CD14-positive monocyte (primary cell): ENCODE measurements around the gene SLC37A4. TPM values are rescaled to one million over a fixed set of nuclear protein-coding genes. Genes with fewer than 3 reads are reported as not detected.

Source experiments
- DNase-seq, 3 donors: peaks; one replicate each; pipeline ENCODE4 v3.0.0-alpha.2; 2011 to 2022
- H2AFZ ChIP-seq: 2 replicates; pipeline ENCODE4 v1.6.0; 2012; ENCODE audit warnings: mild to moderate bottlenecking, low read depth, low read length, inconsistent platforms; ENCODE audit not compliant: insufficient read depth, poor library complexity, severe bottlenecking
- H3K27ac ChIP-seq, 2 donors: 1 replicate in 1 of 2; 2 replicates in 1 of 2; pipeline ENCODE4 v1.5.1; 2012 to 2013; ENCODE audit warnings: low read length in 2 of 2, control low read depth in 1 of 2, inconsistent platforms in 1 of 2, low read depth in 1 of 2, mild to moderate bottlenecking in 1 of 2
- H3K27me3 ChIP-seq, 2 donors: one replicate each; pipeline versions ENCODE4 v1.6.0 to v1.6.1; 2011 to 2013; ENCODE audit warnings: low read length in 2 of 2; ENCODE audit not compliant: control insufficient read depth in 2 of 2, insufficient read depth in 2 of 2
- H3K36me3 ChIP-seq, 2 donors: replicated peaks in 1 of 2; 1 replicate in 1 of 2; 2 replicates in 1 of 2; pipeline versions ENCODE4 v1.5.1 to v1.6.1; 2012 to 2013; ENCODE audit warnings: low read length in 2 of 2, control low read depth in 1 of 2, inconsistent platforms in 1 of 2, mild to moderate bottlenecking in 1 of 2; ENCODE audit not compliant: insufficient read depth in 2 of 2, control insufficient read depth in 1 of 2
- H3K4me1 ChIP-seq, 2 donors: 1 replicate in 1 of 2; 2 replicates in 1 of 2; pipeline versions ENCODE4 v1.5.1 to v1.6.1; 2012 to 2013; ENCODE audit warnings: low read length in 2 of 2, control low read depth in 1 of 2, inconsistent platforms in 1 of 2, mild to moderate bottlenecking in 1 of 2, moderate library complexity in 1 of 2; ENCODE audit not compliant: insufficient read depth in 2 of 2, control insufficient read depth in 1 of 2
- H3K4me2 ChIP-seq: replicated peaks from 2 replicates; pipeline ENCODE3; 2012; ENCODE audit warnings: low read length, moderate library complexity, mild to moderate bottlenecking; ENCODE audit not compliant: poor library complexity, severe bottlenecking; ENCODE audit errors: extremely low read depth
- H3K4me3 ChIP-seq, 3 experiments: fragments of 200-600 bp in 1 of 3; sonication (generic) in 1 of 3; replicated peaks in 1 of 3; 1 replicate in 2 of 3; 2 replicates in 1 of 3; pipeline ENCODE4 v1.5.1; 2011 to 2013; ENCODE audit warnings: low read length in 3 of 3, mild to moderate bottlenecking in 3 of 3, control low read depth in 2 of 3, low read depth in 2 of 3, inconsistent platforms in 1 of 3, moderate library complexity in 1 of 3
- H3K79me2 ChIP-seq: 2 replicates; pipeline ENCODE4 v1.6.0; 2012; ENCODE audit warnings: mild to moderate bottlenecking, control low read depth, inconsistent platforms, low read length, moderate library complexity; ENCODE audit not compliant: insufficient read depth
- H3K9ac ChIP-seq: 2 replicates; pipeline ENCODE4 v1.6.0; 2017; ENCODE audit warnings: low read length, mild to moderate bottlenecking; ENCODE audit not compliant: insufficient read depth, poor library complexity, severe bottlenecking
- H3K9me3 ChIP-seq, 2 donors: replicated peaks in 1 of 2; 1 replicate in 1 of 2; 2 replicates in 1 of 2; pipeline versions ENCODE4 v1.5.1 to v1.6.1; 2012 to 2013; ENCODE audit warnings: low read length in 2 of 2, control low read depth in 1 of 2; ENCODE audit not compliant: control insufficient read depth in 1 of 2, insufficient read depth in 1 of 2
- H4K20me1 ChIP-seq: 2 replicates; pipeline ENCODE4 v1.6.0; 2012; ENCODE audit warnings: mild to moderate bottlenecking, low read length, control low read depth, moderate library complexity; ENCODE audit not compliant: insufficient read depth
- H3K27ac Mint-ChIP-seq, 7 donors: one replicate each; pipeline ENCODE4 v1.8.0; 2020; ENCODE audit warnings: mild to moderate bottlenecking in 7 of 7, mixed read lengths in 7 of 7, moderate library complexity in 6 of 7, inconsistent platforms in 2 of 7
- H3K27me3 Mint-ChIP-seq, 3 donors: one replicate each; pipeline ENCODE4 v1.8.0; 2021 to 2022; ENCODE audit warnings: low read depth in 3 of 3, mild to moderate bottlenecking in 3 of 3, mixed read lengths in 3 of 3, moderate library complexity in 3 of 3, inconsistent platforms in 1 of 3
- H3K36me3 Mint-ChIP-seq, 2 donors: one replicate each; pipeline ENCODE4 v1.8.0; 2020; ENCODE audit warnings: mixed read lengths in 2 of 2, inconsistent platforms in 1 of 2, mild to moderate bottlenecking in 1 of 2
- H3K4me1 Mint-ChIP-seq: one replicate; pipeline ENCODE4 v1.8.0; 2020; ENCODE audit warnings: mild to moderate bottlenecking, mixed read lengths
- H3K4me3 Mint-ChIP-seq, 2 donors: one replicate each; pipeline ENCODE4 v1.8.0; 2020; ENCODE audit warnings: mild to moderate bottlenecking in 2 of 2, mixed read lengths in 2 of 2, moderate library complexity in 1 of 2
- H3K9me3 Mint-ChIP-seq, 7 donors: one replicate each; pipeline ENCODE4 v1.8.0; 2020 to 2022; ENCODE audit warnings: mixed read lengths in 7 of 7, mild to moderate bottlenecking in 6 of 7, moderate library complexity in 6 of 7, inconsistent platforms in 2 of 7
- whole genome bisulfite sequencing: methylation state at CpG from one replicate; pipeline ENCODE4 v1.1.5; 2013; ENCODE audit warnings: missing lambda C conversion rate; ENCODE audit not compliant: insufficient coverage; 5-methylcytosine and 5-hydroxymethylcytosine counted together
- intact Hi-C, 2 donors: fragments of 100-400 bp; cut with micrococcal nuclease; formaldehyde crosslinking; loops; one replicate each; pipeline versions ENCODE4 v1.15.0 to v1.15.1; 2023
- polyA plus RNA-seq, 3 donors: library from polyadenylated mRNA; depleted of rRNA in 1 of 3; unstranded in 2 of 3; stranded (reverse) in 1 of 3; fragments of 300-500 nt in 2 of 3; fragments of >200 nt in 1 of 3; fragmentation: Illumina TruSeq in 2 of 3; gene quantifications; 1 replicate in 2 of 3; 2 replicates in 1 of 3; pipeline ENCODE4 v1.2.3, GENCODE V29; 2012 to 2021
- TF ChIP-seq, protein P1 (sequence below): fragments of 200-600 bp; IDR thresholded peaks from one replicate; pipeline ENCODE4 v1.8.0; 2022; ENCODE audit warnings: antibody characterized with exemption, mild to moderate bottlenecking

SLC37A4 gene
- polyA plus RNA-seq, 3 donors = 5.9 to 8.0 (median 7.2) TPM

DNA sequence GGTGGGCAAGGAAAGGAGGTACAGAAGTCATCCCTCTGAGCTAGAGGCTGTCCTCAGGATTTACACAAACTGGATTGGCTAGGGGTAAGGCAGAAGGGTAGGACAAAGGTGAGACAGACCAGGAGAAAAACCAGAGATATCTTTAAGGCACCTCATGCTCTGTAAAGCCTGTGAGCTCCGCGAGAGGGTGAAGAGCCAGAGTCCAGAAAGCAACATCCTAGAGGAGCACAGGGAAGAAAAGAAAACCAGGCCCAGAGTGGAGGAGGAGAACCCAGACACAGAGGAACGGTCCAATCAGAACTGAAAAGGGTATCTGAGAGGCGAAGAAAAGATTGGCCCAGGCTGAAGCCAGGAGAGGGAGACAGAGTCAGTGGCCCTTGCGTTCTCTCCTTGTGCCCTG, 5.1 kb downstream of the SLC37A4 start:
- Histone ChIP-seq H2AFZ (no peak overlapping the region), H4K20me1 (no peaks in the 10 kb centered on the region), H3K9me3 (no peaks in the 10 kb centered on the region), H3K27ac (peak overlapping the region in 1 of 2 donors; percentile 31), H3K9ac (no peak overlapping the region), H3K4me2 (no peak overlapping the region), H3K4me3 (no peak overlapping the region), H3K4me1 (peaks cover 8 to 16% of the 10 kb centered on the region in 2 donors), H3K27me3 (no peaks in the 10 kb centered on the region), H3K79me2 (peaks cover 21% of the 10 kb centered on the region), H3K36me3 (peaks cover 43 to 60% of the 10 kb centered on the region in 2 donors)
- Mint-ChIP-seq H3K9me3 (no peaks in the 10 kb centered on the region), H3K4me1 (peaks cover 16% of the 10 kb centered on the region), H3K27me3 (peaks cover 0 to 1% (median 0%) of the 10 kb centered on the region in 3 donors), H3K27ac (peak overlapping the region in 3 of 7 donors; percentile 1 to 65 (median 51)), H3K4me3 (no peak overlapping the region), H3K36me3 (peaks cover 49 to 61% of the 10 kb centered on the region in 2 donors)
- 100% methylated on average over 5 of the region's 5 CpGs for WGBS
- intact Hi-C loops = no loop called here
- TF ChIP-seq, protein P1, sequence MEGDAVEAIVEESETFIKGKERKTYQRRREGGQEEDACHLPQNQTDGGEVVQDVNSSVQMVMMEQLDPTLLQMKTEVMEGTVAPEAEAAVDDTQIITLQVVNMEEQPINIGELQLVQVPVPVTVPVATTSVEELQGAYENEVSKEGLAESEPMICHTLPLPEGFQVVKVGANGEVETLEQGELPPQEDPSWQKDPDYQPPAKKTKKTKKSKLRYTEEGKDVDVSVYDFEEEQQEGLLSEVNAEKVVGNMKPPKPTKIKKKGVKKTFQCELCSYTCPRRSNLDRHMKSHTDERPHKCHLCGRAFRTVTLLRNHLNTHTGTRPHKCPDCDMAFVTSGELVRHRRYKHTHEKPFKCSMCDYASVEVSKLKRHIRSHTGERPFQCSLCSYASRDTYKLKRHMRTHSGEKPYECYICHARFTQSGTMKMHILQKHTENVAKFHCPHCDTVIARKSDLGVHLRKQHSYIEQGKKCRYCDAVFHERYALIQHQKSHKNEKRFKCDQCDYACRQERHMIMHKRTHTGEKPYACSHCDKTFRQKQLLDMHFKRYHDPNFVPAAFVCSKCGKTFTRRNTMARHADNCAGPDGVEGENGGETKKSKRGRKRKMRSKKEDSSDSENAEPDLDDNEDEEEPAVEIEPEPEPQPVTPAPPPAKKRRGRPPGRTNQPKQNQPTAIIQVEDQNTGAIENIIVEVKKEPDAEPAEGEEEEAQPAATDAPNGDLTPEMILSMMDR = no peak
- DNase-seq = no peak

DNA sequence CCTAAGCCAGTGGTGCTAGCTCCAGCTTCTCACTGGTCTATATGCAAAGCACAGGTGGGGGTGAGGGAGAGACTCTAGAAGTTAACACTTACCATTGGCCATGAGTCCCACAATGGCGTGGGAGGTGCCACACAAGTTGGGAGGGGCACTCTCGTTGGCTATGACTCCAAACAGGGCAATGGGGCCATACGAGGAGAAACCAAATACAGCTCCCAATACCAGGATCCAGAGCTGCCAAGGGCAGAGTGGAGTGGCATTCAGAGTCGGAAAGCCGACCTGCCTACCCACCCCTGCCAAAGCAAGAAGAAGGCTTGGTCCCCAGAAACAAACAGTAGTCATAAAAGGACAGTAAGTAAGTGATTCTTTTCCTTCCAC, 5.6 kb downstream of the SLC37A4 start:
- Histone ChIP-seq H3K27ac (no peak overlapping the region), H4K20me1 (no peaks in the 10 kb centered on the region), H3K36me3 (peaks cover 43 to 62% of the 10 kb centered on the region in 2 donors), H3K9me3 (no peaks in the 10 kb centered on the region), H3K27me3 (no peaks in the 10 kb centered on the region), H3K9ac (no peak overlapping the region), H3K4me1 (peaks cover 6 to 17% of the 10 kb centered on the region in 2 donors), H3K4me2 (no peak overlapping the region), H3K4me3 (no peak overlapping the region), H2AFZ (no peak overlapping the region), H3K79me2 (peaks cover 26% of the 10 kb centered on the region)
- Mint-ChIP-seq H3K9me3 (no peaks in the 10 kb centered on the region), H3K27me3 (peaks cover 0 to 1% (median 0%) of the 10 kb centered on the region in 3 donors), H3K27ac (peak overlapping the region in 3 of 7 donors; percentile 36 to 65 (median 51)), H3K36me3 (peaks cover 50 to 66% of the 10 kb centered on the region in 2 donors), H3K4me1 (peaks cover 17% of the 10 kb centered on the region), H3K4me3 (no peak overlapping the region)
- TF ChIP-seq, protein P1 = no peak
- DNase-seq = no peak
- 100% methylated on average over 2 of the region's 5 CpGs for WGBS
- intact Hi-C loops = no loop called here
